OCI-LY1 (cell line): ENCODE results near the gene PPP2R1B.

ENCODE experiments used
- H2AFZ ChIP-seq: fragments of 200-600 bp; sonication (generic), shearing (Covaris generic); 2 replicates; pipeline ENCODE4 v1.6.0; 2014; ENCODE audit warnings: antibody characterized with exemption, mild to moderate bottlenecking, low read length
- H3F3A ChIP-seq: fragments of 200-600 bp; sonication (generic), shearing (Covaris generic); 2 replicates; pipeline ENCODE4 v1.6.0; 2014; ENCODE audit warnings: mild to moderate bottlenecking, antibody characterized with exemption, low read length, moderate library complexity; ENCODE audit not compliant: insufficient read depth
- H3K27ac ChIP-seq: fragments of 200-600 bp; sonication (generic); 2 replicates; pipeline ENCODE4 v1.5.1; 2014; ENCODE audit warnings: low read length, mixed run types, mild to moderate bottlenecking, low read depth; ENCODE audit not compliant: poor library complexity, severe bottlenecking
- H3K27me3 ChIP-seq: fragments of 200-600 bp; sonication (generic); 2 replicates; pipeline ENCODE4 v1.6.0; 2014; ENCODE audit warnings: antibody characterized with exemption, mild to moderate bottlenecking, low read length, moderate library complexity; ENCODE audit not compliant: insufficient read depth
- H3K36me3 ChIP-seq: fragments of 200-600 bp; sonication (generic); 2 replicates; pipeline ENCODE4 v1.6.1; 2014; ENCODE audit warnings: mild to moderate bottlenecking, antibody characterized with exemption, low read length, moderate library complexity, mixed read lengths; ENCODE audit not compliant: insufficient read depth
- H3K4me1 ChIP-seq: fragments of 200-600 bp; sonication (generic); 2 replicates; pipeline ENCODE4 v1.5.1; 2014; ENCODE audit warnings: mild to moderate bottlenecking, low read length, moderate library complexity; ENCODE audit not compliant: insufficient read depth, severe bottlenecking
- H3K4me2 ChIP-seq: fragments of 200-600 bp; sonication (generic), shearing (Covaris generic); 2 replicates; pipeline ENCODE4 v1.6.1; 2014; ENCODE audit warnings: low read length
- H3K4me3 ChIP-seq: fragments of 200-600 bp; sonication (generic); 2 replicates; pipeline ENCODE4 v1.5.1; 2014; ENCODE audit warnings: low read length, low read depth, mild to moderate bottlenecking, mixed read lengths; ENCODE audit not compliant: poor library complexity, severe bottlenecking
- H3K79me2 ChIP-seq: fragments of 200-600 bp; shearing (Covaris generic); 2 replicates; pipeline ENCODE4 v1.6.1; 2016; ENCODE audit warnings: mixed run types, low read length, mixed read lengths; ENCODE audit not compliant: insufficient read depth
- H3K9ac ChIP-seq: fragments of 200-600 bp; sonication (generic), shearing (Covaris generic); 2 replicates; pipeline ENCODE4 v1.6.1; 2014; ENCODE audit warnings: mild to moderate bottlenecking, low read length, mixed read lengths
- H3K9me2 ChIP-seq: fragments of 200-600 bp; sonication (generic), shearing (Covaris generic); 2 replicates; pipeline ENCODE4 v1.6.1; 2014; ENCODE audit warnings: low read depth, mild to moderate bottlenecking, low read length, mixed read lengths
- H3K9me3 ChIP-seq: fragments of 200-600 bp; shearing (Covaris generic); 2 replicates; pipeline ENCODE4 v1.6.1; 2014; ENCODE audit warnings: low read length, mixed read lengths
- H4K20me1 ChIP-seq: fragments of 200-600 bp; sonication (generic), shearing (Covaris generic); 2 replicates; pipeline ENCODE4 v1.6.0; 2016; ENCODE audit warnings: mild to moderate bottlenecking, low read length; ENCODE audit not compliant: insufficient read depth
- EZH2 ChIP-seq: fragments of 200-600 bp; sonication (generic), shearing (Covaris generic); IDR thresholded peaks from 2 replicates; pipeline ENCODE4 v1.8.0; 2017; ENCODE audit warnings: borderline replicate concordance, mixed run types, mild to moderate bottlenecking, antibody characterized with exemption, low read length, moderate library complexity, mixed read lengths
- TF ChIP-seq, protein P1 (sequence below): fragments of 200-600 bp; sonication (generic), shearing (Covaris generic); IDR thresholded peaks from 2 replicates; pipeline ENCODE4 v1.5.1; 2017; ENCODE audit warnings: mild to moderate bottlenecking, antibody characterized with exemption, low read length, moderate library complexity, mixed read lengths

The PPP2R1B gene

DNA sequence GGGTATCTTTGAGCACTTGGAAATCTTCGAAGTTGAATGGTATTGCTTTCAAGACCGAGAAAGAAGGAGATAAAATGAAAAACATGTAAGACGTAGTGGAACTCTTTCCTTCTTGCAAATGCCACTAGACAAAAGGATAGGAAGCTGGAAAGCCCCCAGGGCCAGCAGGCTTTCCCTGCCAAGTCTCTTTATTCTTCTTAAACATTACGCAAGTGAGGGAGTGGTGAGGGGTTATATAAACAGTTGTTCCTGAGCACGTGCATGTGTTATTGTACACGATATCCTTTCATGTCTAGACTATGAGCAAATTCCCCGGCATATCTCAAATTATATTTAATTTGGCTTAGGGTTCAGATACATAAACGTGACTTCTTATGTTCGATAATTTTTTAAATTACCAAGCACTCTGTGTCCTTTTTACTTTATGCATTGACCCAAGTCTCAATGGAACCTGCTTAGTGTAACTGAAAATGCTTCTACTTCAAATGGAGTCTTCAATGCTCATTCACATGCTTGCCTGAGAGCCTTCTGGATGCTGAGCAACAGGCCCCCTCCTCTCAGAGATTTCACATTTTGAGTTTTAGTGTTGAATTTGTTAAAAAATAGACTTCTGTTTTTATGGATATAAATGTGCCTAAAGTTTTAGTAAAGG, 59.0 kb downstream of the PPP2R1B start:
- no peak overlapping the region for H3K9ac ChIP-seq
- no peaks in the 10 kb centered on the region for H3K9me2 ChIP-seq
- H2AFZ ChIP-seq, result no peak overlapping the region
- no peaks in the 10 kb centered on the region for H3F3A ChIP-seq
- H4K20me1 ChIP-seq, result no peaks in the 10 kb centered on the region
- H3K4me3 ChIP-seq, result no peak overlapping the region
- H3K9me3 ChIP-seq, result no peaks in the 10 kb centered on the region
- H3K36me3 ChIP-seq, result peaks cover 70% of the 10 kb centered on the region; the same call in 1 of the 2 replicates
- H3K27ac ChIP-seq, result no peak overlapping the region
- TF ChIP-seq EZH2, result no peak
- TF ChIP-seq, protein P1, sequence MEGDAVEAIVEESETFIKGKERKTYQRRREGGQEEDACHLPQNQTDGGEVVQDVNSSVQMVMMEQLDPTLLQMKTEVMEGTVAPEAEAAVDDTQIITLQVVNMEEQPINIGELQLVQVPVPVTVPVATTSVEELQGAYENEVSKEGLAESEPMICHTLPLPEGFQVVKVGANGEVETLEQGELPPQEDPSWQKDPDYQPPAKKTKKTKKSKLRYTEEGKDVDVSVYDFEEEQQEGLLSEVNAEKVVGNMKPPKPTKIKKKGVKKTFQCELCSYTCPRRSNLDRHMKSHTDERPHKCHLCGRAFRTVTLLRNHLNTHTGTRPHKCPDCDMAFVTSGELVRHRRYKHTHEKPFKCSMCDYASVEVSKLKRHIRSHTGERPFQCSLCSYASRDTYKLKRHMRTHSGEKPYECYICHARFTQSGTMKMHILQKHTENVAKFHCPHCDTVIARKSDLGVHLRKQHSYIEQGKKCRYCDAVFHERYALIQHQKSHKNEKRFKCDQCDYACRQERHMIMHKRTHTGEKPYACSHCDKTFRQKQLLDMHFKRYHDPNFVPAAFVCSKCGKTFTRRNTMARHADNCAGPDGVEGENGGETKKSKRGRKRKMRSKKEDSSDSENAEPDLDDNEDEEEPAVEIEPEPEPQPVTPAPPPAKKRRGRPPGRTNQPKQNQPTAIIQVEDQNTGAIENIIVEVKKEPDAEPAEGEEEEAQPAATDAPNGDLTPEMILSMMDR, result no peak
- H3K79me2 ChIP-seq, result no peaks in the 10 kb centered on the region
- H3K27me3 ChIP-seq, result no peaks in the 10 kb centered on the region
- H3K4me2 ChIP-seq, result no peak overlapping the region
- no peaks in the 10 kb centered on the region for H3K4me1 ChIP-seq

DNA sequence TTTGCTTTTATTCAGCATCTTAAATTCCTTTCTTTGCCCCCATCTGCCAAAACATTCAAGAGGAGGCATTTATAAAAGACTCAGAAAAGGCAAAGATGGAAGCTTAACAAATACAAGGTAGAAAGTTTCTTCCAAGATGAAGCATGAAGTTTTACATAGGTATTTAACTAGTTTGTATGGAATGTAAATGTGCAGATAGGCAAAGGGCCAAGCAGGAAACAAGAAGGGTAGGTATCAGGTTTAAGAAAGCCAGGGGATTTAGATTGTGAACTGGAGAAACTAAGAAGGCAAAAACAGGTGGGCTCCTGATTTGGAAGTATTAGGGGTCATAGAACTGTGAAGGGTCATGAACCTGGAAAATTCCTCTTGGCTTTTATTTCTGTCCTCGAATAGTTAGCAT, 62.6 kb downstream of the PPP2R1B start:
- Histone ChIP-seq H3K4me3 (no peak overlapping the region), H3K9me2 (no peaks in the 10 kb centered on the region), H4K20me1 (no peaks in the 10 kb centered on the region), H3K9ac (no peak overlapping the region), H3K4me2 (no peak overlapping the region), H3K27ac (no peak overlapping the region), H3K27me3 (no peaks in the 10 kb centered on the region), H3K79me2 (no peaks in the 10 kb centered on the region), H3K4me1 (no peaks in the 10 kb centered on the region), H2AFZ (no peak overlapping the region), H3K36me3 (peaks cover 56% of the 10 kb centered on the region; the same call in 1 of the 2 replicates), H3F3A (no peaks in the 10 kb centered on the region), H3K9me3 (no peaks in the 10 kb centered on the region)
- no peak for TF ChIP-seq EZH2
- TF ChIP-seq, protein P1, result no peak

DNA sequence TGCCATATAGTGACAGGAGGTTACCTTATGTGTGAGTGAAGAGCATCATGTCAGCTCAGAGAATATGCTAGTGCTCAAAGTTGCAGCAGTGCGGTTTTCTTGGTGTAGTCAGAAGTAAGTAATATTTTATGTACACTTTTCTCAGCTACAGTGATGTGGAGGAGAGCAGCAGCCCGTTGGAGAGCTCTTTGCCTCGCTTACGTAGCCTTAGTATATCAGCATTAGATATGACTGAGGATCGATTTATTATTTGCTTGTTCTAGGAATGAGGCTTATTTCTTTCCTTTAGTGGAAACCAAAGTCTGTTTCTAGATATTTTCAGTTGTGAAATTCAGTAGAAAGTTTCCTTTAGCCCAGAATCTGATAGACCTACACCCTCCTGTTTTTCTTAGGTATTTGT, 63.6 kb downstream of the PPP2R1B start:
- H3K36me3 ChIP-seq, result peaks cover 50% of the 10 kb centered on the region; the same call in 1 of the 2 replicates
- H3K27me3 ChIP-seq, result no peaks in the 10 kb centered on the region
- no peak overlapping the region for H3K4me3 ChIP-seq
- H2AFZ ChIP-seq, result no peak overlapping the region
- TF ChIP-seq EZH2, result no peak
- TF ChIP-seq, protein P1, result no peak
- H3F3A ChIP-seq, result no peaks in the 10 kb centered on the region
- H3K27ac ChIP-seq, result no peak overlapping the region
- peaks cover 8% of the 10 kb centered on the region for H3K4me1 ChIP-seq
- no peaks in the 10 kb centered on the region for H3K9me2 ChIP-seq
- H3K4me2 ChIP-seq, result no peak overlapping the region
- H3K9me3 ChIP-seq, result no peaks in the 10 kb centered on the region
- no peak overlapping the region for H3K9ac ChIP-seq
- H4K20me1 ChIP-seq, result no peaks in the 10 kb centered on the region
- H3K79me2 ChIP-seq, result no peaks in the 10 kb centered on the region
